ENCODE measurements around the gene MINDY4B.

MINDY4B gene

GRCh38 chr3:150843241-150843640, 62.0 kb downstream of the MINDY4B start:
- no peak for DNase-seq

GRCh38 chr3:150840802-150841515, 64.3 kb downstream of the MINDY4B start:
- no peak for DNase-seq

GRCh38 chr3:150830745-150831144, 74.5 kb downstream of the MINDY4B start:
- no peak for DNase-seq

- DNase-seq = peak in 3 of 4 experiments; percentile 4 to 8 (median 6)
Measured at GRCh38 chr3:150830094-150830681, 75.1 kb downstream of the MINDY4B start.

- DNase-seq = no peak
Measured at GRCh38 chr3:150829408-150829807, 75.8 kb downstream of the MINDY4B start.

GRCh38 chr3:150828997-150829396, 76.2 kb downstream of the MINDY4B start:
- no peak for DNase-seq

GRCh38 chr3:150828261-150828660, 77.0 kb downstream of the MINDY4B start:
- DNase-seq = no peak

- no peak for DNase-seq
Measured at GRCh38 chr3:150826466-150827282, 78.6 kb downstream of the MINDY4B start.

- no peak for DNase-seq
Measured at GRCh38 chr3:150825916-150826377, 79.3 kb downstream of the MINDY4B start.

GRCh38 chr3:150825192-150825915, 79.9 kb downstream of the MINDY4B start:
- DNase-seq = no peak

GRCh38 chr3:150823277-150823676, 82.0 kb downstream of the MINDY4B start:
- no peak for DNase-seq

GRCh38 chr3:150822636-150823035, 82.6 kb downstream of the MINDY4B start:
- DNase-seq = no peak

Data from suppressor macrophage (primary cell).